ENCODE data around the gene TENT5C. TPM values are rescaled to one million over a fixed set of nuclear protein-coding genes. Genes with fewer than 3 reads are reported as not detected.

The TENT5C gene
- total and polyA plus RNA-seq, 9 of the 15 experiments (the other 6 are each of a cell fraction or from before 2014, with no cell fraction given): 1.8 to 7.7 (median 4.0) TPM

DNA sequence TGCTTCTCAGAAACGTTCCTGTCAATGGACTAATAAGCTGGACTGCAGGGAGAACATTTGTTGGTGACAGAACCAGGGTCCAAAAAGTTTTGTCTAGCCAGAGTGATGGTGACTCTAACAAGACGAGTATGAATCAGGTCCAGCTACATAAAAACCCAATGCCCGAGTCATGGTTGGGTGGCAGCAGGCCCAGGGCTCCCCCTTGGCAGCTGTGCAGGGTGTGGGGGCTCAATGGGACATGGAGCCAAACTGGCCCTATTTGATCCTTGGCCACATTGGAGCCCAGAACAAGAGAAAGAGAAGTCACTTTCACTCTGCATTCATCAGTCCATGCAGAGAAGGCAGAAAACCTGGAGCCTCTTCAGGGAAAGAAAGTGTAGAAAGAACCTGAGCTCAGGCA is 37.9 kb upstream of the TENT5C start:
- Histone ChIP-seq H3K27me3 (ENCODE audit: control insufficient read depth in 2 of 2, insufficient read depth in 2 of 2, low read length in 2 of 2) (no peaks in the 10 kb centered on the region), H4K20me1 (replicated peaks; ENCODE audit: control insufficient read depth, insufficient read depth, low read length) (no peaks in the 10 kb centered on the region), H3K4me3 (no peak overlapping the region), H3K4me2 (ENCODE audit: insufficient read depth, low read length) (no peak overlapping the region), H3K79me2 (ENCODE audit: control insufficient read depth, insufficient read depth, low read length) (no peaks in the 10 kb centered on the region), H3K4me1 (replicated peaks in 1 of 2; ENCODE audit: control insufficient read depth in 2 of 2, insufficient read depth in 2 of 2, low read length in 2 of 2) (peaks cover 15 to 22% of the 10 kb centered on the region in 2 experiments), H3K27ac (ENCODE audit: extremely low read depth, low read depth, low read length) (no peak overlapping the region), H3K9me3 (replicated peaks; ENCODE audit: control insufficient read depth, insufficient read depth, low read depth, low read length) (no peaks in the 10 kb centered on the region), H3K9me1 (ENCODE audit: control insufficient read depth, insufficient read depth, low read length) (no peaks in the 10 kb centered on the region), H3K36me3 (ENCODE audit: control insufficient read depth, insufficient read depth, low read length) (no peaks in the 10 kb centered on the region), H3K9ac (ENCODE audit: insufficient read depth in 1 of 2, low read depth in 2 of 2, low read length in 2 of 2) (no peak overlapping the region), H2AFZ (ENCODE audit: low read depth, low read length) (no peak overlapping the region)
- ChIA-PET POLR2A (interaction anchor here (0.7 to 1.9 kb wide), 4 partner anchors 13 to 39 kb away, joined by 3 to 6 read pairs (median 4); no protein-coding TSS in a partner anchor), CTCF (ENCODE audit: low intra/inter-chr PET ratio) (no interaction called here)
- intact Hi-C loops (cut with micrococcal nuclease): no loop called here
- BruUV-seq (replicated peaks): no TSS peak
- no peak for ATAC-seq
- 13% methylated on average over 3 of the region's 3 CpGs for WGBS (ENCODE audit: insufficient coverage, low coverage, missing lambda C conversion rate)
- no peak for DNase-seq (ENCODE audit: extremely low read depth in 1 of 4, low spot score in 3 of 4)
- in situ Hi-C loops (cut with MboI): no loop called here
- TF ChIP-seq RHOXF2B (CRISPR knock-in tag; conservative IDR thresholded peaks at IDR 0.05) (no peak), ZNF212 (CRISPR knock-in tag; IDR thresholded peaks at IDR 0.05) (no peak), YBX1 (IDR thresholded peaks at IDR 0.05) (no peak), SNRNP70 (optimal IDR thresholded peaks at IDR 0.05; ENCODE audit: low read depth, low read length) (no peak), U2AF2 (optimal IDR thresholded peaks at IDR 0.05; ENCODE audit: low read depth, low read length) (no peak), KDM5B (IDR thresholded peaks at IDR 0.05; ENCODE audit: insufficient replicate concordance, low read depth, low read length) (no peak), NFE2L1 (tag; IDR thresholded peaks at IDR 0.05; ENCODE audit: borderline replicate concordance, low read depth) (no peak), MTA1 (IDR thresholded peaks at IDR 0.05; ENCODE audit: borderline replicate concordance) (no peak), ZNF589 (CRISPR knock-in tag; IDR thresholded peaks at IDR 0.05; ENCODE audit: low read depth) (no peak), ILF3 (IDR thresholded peaks at IDR 0.05; ENCODE audit: borderline replicate concordance) (no peak), CC2D1A (IDR thresholded peaks at IDR 0.05) (no peak), ZNF165 (CRISPR knock-in tag; IDR thresholded peaks at IDR 0.05; ENCODE audit: borderline replicate concordance) (no peak), ZNF79 (CRISPR knock-in tag; IDR thresholded peaks at IDR 0.05; ENCODE audit: low read depth) (no peak), KDM4B (IDR thresholded peaks at IDR 0.05; ENCODE audit: borderline replicate concordance in 2 of 2, low read depth in 1 of 2) (no peak)
- TF ChIP-seq, protein P1, sequence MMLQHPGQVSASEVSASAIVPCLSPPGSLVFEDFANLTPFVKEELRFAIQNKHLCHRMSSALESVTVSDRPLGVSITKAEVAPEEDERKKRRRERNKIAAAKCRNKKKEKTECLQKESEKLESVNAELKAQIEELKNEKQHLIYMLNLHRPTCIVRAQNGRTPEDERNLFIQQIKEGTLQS (IDR thresholded peaks at IDR 0.05): no peak
- TF ChIP-seq, protein P1 (CRISPR knock-in tag; conservative IDR thresholded peaks at IDR 0.05): no peak
- TF ChIP-seq, protein P2, sequence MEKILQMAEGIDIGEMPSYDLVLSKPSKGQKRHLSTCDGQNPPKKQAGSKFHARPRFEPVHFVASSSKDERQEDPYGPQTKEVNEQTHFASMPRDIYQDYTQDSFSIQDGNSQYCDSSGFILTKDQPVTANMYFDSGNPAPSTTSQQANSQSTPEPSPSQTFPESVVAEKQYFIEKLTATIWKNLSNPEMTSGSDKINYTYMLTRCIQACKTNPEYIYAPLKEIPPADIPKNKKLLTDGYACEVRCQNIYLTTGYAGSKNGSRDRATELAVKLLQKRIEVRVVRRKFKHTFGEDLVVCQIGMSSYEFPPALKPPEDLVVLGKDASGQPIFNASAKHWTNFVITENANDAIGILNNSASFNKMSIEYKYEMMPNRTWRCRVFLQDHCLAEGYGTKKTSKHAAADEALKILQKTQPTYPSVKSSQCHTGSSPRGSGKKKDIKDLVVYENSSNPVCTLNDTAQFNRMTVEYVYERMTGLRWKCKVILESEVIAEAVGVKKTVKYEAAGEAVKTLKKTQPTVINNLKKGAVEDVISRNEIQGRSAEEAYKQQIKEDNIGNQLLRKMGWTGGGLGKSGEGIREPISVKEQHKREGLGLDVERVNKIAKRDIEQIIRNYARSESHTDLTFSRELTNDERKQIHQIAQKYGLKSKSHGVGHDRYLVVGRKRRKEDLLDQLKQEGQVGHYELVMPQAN (IDR thresholded peaks at IDR 0.05; ENCODE audit: borderline replicate concordance): no peak
- TF ChIP-seq, protein P3, sequence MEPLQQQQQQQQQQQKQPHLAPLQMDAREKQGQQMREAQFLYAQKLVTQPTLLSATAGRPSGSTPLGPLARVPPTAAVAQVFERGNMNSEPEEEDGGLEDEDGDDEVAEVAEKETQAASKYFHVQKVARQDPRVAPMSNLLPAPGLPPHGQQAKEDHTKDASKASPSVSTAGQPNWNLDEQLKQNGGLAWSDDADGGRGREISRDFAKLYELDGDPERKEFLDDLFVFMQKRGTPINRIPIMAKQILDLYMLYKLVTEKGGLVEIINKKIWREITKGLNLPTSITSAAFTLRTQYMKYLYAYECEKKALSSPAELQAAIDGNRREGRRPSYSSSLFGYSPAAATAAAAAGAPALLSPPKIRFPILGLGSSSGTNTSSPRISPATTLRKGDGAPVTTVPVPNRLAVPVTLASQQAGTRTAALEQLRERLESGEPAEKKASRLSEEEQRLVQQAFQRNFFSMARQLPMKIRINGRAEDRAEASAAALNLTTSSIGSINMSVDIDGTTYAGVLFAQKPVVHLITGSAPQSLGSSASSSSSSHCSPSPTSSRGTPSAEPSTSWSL (CRISPR knock-in tag; IDR thresholded peaks at IDR 0.05; ENCODE audit: borderline replicate concordance): no peak
- FAIRE-seq: no peak

All from K562 (cell line).